GM21526 (cell line): Measurements from ENCODE around the gene ATP6V1E1.
"Not testable (repeated sequence)": the region's sequence is repeated elsewhere in the genome, so short reads cannot be mapped to it uniquely, and the experiment has no call there.

Experiments
- ATAC-seq: cut with Tn5 transposase; IDR thresholded peaks from one replicate; pipeline ENCODE4 v1.9.1; 2021; ENCODE audit warnings: moderate library complexity; ENCODE audit not compliant: unreplicated experiment, low FRiP score

The ATP6V1E1 gene

GRCh38 chr22:17628406-17629172 is at the start of gene ATP6V1E1:
TSS of gene ATP6V1E1 (minus strand) at chr22:17628749. CDS start at chr22:17628635, 114 bp downstream.
- peak; percentile 97 for ATAC-seq

- ATAC-seq = no peak
Measured at GRCh38 chr22:17675584-17675983, 47.0 kb upstream of the ATP6V1E1 start.

GRCh38 chr22:17674152-17674551 is 45.6 kb upstream of the ATP6V1E1 start:
- no peak for ATAC-seq

- ATAC-seq = no peak
Measured at GRCh38 chr22:17672417-17672991, 44.0 kb upstream of the ATP6V1E1 start.

- not testable (repeated sequence) for ATAC-seq
Measured at GRCh38 chr22:17671521-17672092, 43.1 kb upstream of the ATP6V1E1 start.

GRCh38 chr22:17665854-17666253 is 37.3 kb upstream of the ATP6V1E1 start:
- no peak for ATAC-seq

- no peak for ATAC-seq
Measured at GRCh38 chr22:17665248-17665647, 36.7 kb upstream of the ATP6V1E1 start.

GRCh38 chr22:17664414-17665055 is 36.0 kb upstream of the ATP6V1E1 start:
- no peak for ATAC-seq

- no peak for ATAC-seq
Measured at GRCh38 chr22:17656870-17657395, 28.4 kb upstream of the ATP6V1E1 start.

GRCh38 chr22:17655289-17655688 is 26.7 kb upstream of the ATP6V1E1 start:
- ATAC-seq = no peak

- no peak for ATAC-seq
Measured at GRCh38 chr22:17648569-17648968, 20.0 kb upstream of the ATP6V1E1 start.

- no peak for ATAC-seq
Measured at GRCh38 chr22:17647991-17648390, 19.4 kb upstream of the ATP6V1E1 start.

- no peak for ATAC-seq
Measured at GRCh38 chr22:17647452-17647851, 18.9 kb upstream of the ATP6V1E1 start.

- ATAC-seq = not testable (repeated sequence)
Measured at GRCh38 chr22:17642357-17642756, 13.8 kb upstream of the ATP6V1E1 start.

- ATAC-seq = no peak
Measured at GRCh38 chr22:17641269-17641668, 12.7 kb upstream of the ATP6V1E1 start.

GRCh38 chr22:17639247-17639741 is 10.7 kb upstream of the ATP6V1E1 start:
- no peak for ATAC-seq

GRCh38 chr22:17638432-17639246 is 10.1 kb upstream of the ATP6V1E1 start, which contains the start of gene BCL2L13:
TSS of gene BCL2L13 (plus strand) at chr22:17638757. CDS start at chr22:17655712, 16,955 bp downstream.
- ATAC-seq = peak; percentile 85

GRCh38 chr22:17638182-17638431 is 9.6 kb upstream of the ATP6V1E1 start:
- ATAC-seq = peak; percentile 2

GRCh38 chr22:17637490-17638181 is 9.1 kb upstream of the ATP6V1E1 start:
- ATAC-seq = no peak

- ATAC-seq = not testable (repeated sequence)
Measured at GRCh38 chr22:17636850-17637249, 8.3 kb upstream of the ATP6V1E1 start.
